ENCODE results near the gene UBE4B. TPM values are rescaled to one million over a fixed set of nuclear protein-coding genes. Genes with fewer than 3 reads are reported as not detected.

The UBE4B gene
- total and polyA plus RNA-seq, 2 of the 4 experiments (the other 2 are of a cell fraction) = 26.5 to 39.3 TPM

GRCh38 chr1:10113501-10113900, 80.7 kb downstream of the UBE4B start:
- Histone ChIP-seq H3K4me1 (ENCODE audit: control insufficient read depth, insufficient read depth, low read length) (peaks cover 6% of the 10 kb centered on the region), H3K4ac (ENCODE audit: low read depth, low read length) (no peak overlapping the region), H3K56ac (ENCODE audit: extremely low read depth, insufficient read depth, low read length) (no peak overlapping the region), H3K4me2 (ENCODE audit: low read depth, low read length) (no peak overlapping the region), H3K4me3 (ENCODE audit: insufficient read depth, low read depth, low read length) (no peak overlapping the region), H2BK15ac (ENCODE audit: low read depth, low read length) (no peak overlapping the region), H4K91ac (ENCODE audit: insufficient read depth, low read depth, low read length) (no peak overlapping the region), H3K36me3 (ENCODE audit: control insufficient read depth, insufficient read depth, low read length) (peaks cover 18% of the 10 kb centered on the region), H2BK5ac (ENCODE audit: low read depth, low read length, poor library complexity, severe bottlenecking) (no peak overlapping the region), H4K20me1 (ENCODE audit: insufficient read depth, low read length) (peaks cover 9% of the 10 kb centered on the region; the same call in 1 of the 2 replicates), H3K9me1 (ENCODE audit: insufficient read depth, low read length) (peaks cover 16% of the 10 kb centered on the region), H2AFZ (replicated peaks; ENCODE audit: low read length, poor library complexity) (no peak overlapping the region), H2BK120ac (ENCODE audit: low read depth, low read length) (no peak overlapping the region), H3K18ac (ENCODE audit: low read depth, low read length) (no peak overlapping the region), H2BK20ac (ENCODE audit: low read depth, low read length) (no peak overlapping the region), H4K5ac (ENCODE audit: low read depth, low read length) (no peak overlapping the region), H3K27me3 (ENCODE audit: control insufficient read depth, insufficient read depth, low read length) (no peaks in the 10 kb centered on the region), H3K79me1 (ENCODE audit: low read depth in 1 of 2, low read length in 2 of 2) (peaks cover 17 to 46% of the 10 kb centered on the region in 2 experiments), H4K8ac (ENCODE audit: low read depth in 2 of 2, low read length in 2 of 2) (no peak overlapping the region), H2AK9ac (replicated peaks; ENCODE audit: low read depth, low read length, poor library complexity) (no peak overlapping the region), H3K27ac (ENCODE audit: insufficient read depth, low read length) (no peak overlapping the region), H3K9ac (ENCODE audit: low read depth, low read length) (no peak overlapping the region), H3K14ac (replicated peaks; ENCODE audit: low read depth, low read length) (no peak overlapping the region), H3K23ac (ENCODE audit: low read depth, low read length) (no peak overlapping the region), H2AK5ac (ENCODE audit: low read depth, low read length) (no peak overlapping the region), H3K9me3 (ENCODE audit: control insufficient read depth, insufficient read depth, low read length) (no peaks in the 10 kb centered on the region)
- no TSS peak for BruUV-seq (replicated peaks)
- ChIA-PET CTCF (no interaction called here), POLR2A (ENCODE audit: unreplicated experiment) (no interaction called here)
- ATAC-seq (ENCODE audit: low read depth) (no peak), DNase-seq (no peak)
- intact Hi-C loops (cut with micrococcal nuclease) = no loop called here
- dilution Hi-C loops (cut with HindIII; ENCODE audit: low sequenced_read_pairs, unreplicated experiment) = no loop called here
- WGBS, 2 experiments (ENCODE audit: extremely low coverage in 2 of 2, insufficient read length in 1 of 2) = 90% methylated on average over 3 of the region's 12 CpGs; no CpG with 5 or more reads in 1 of the 2 experiments
- TF ChIP-seq USF2 (IDR thresholded peaks at IDR 0.05; ENCODE audit: low read depth, low read length) (no peak), MXI1 (IDR thresholded peaks at IDR 0.05; ENCODE audit: borderline replicate concordance, low read depth, low read length) (no peak), POLR2A (IDR thresholded peaks at IDR 0.05; ENCODE audit: low read depth, low read length) (no peak), BHLHE40 (IDR thresholded peaks at IDR 0.05; ENCODE audit: low read depth, low read length) (no peak), RFX5 (IDR thresholded peaks at IDR 0.05; ENCODE audit: low read depth, low read length) (no peak), RAD21 (IDR thresholded peaks at IDR 0.05; ENCODE audit: low read length) (no peak), SMC3 (IDR thresholded peaks at IDR 0.05; ENCODE audit: low read depth, low read length) (no peak), RCOR1 (IDR thresholded peaks at IDR 0.05; ENCODE audit: insufficient replicate concordance, low read length) (no peak), MAZ (IDR thresholded peaks at IDR 0.05; ENCODE audit: borderline replicate concordance, low read depth, low read length) (no peak), NFE2L2 (IDR thresholded peaks at IDR 0.05; ENCODE audit: low read depth, low read length) (no peak), MAFK (IDR thresholded peaks at IDR 0.05; ENCODE audit: low read depth, low read length) (no peak), FOS (IDR thresholded peaks at IDR 0.05; ENCODE audit: low read depth, low read length) (no peak), CEBPB (IDR thresholded peaks at IDR 0.05; ENCODE audit: low read depth, low read length) (no peak), CHD1 (IDR thresholded peaks at IDR 0.05; ENCODE audit: low read depth, low read length) (no peak)
- TF ChIP-seq, protein P1, sequence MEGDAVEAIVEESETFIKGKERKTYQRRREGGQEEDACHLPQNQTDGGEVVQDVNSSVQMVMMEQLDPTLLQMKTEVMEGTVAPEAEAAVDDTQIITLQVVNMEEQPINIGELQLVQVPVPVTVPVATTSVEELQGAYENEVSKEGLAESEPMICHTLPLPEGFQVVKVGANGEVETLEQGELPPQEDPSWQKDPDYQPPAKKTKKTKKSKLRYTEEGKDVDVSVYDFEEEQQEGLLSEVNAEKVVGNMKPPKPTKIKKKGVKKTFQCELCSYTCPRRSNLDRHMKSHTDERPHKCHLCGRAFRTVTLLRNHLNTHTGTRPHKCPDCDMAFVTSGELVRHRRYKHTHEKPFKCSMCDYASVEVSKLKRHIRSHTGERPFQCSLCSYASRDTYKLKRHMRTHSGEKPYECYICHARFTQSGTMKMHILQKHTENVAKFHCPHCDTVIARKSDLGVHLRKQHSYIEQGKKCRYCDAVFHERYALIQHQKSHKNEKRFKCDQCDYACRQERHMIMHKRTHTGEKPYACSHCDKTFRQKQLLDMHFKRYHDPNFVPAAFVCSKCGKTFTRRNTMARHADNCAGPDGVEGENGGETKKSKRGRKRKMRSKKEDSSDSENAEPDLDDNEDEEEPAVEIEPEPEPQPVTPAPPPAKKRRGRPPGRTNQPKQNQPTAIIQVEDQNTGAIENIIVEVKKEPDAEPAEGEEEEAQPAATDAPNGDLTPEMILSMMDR (conservative IDR thresholded peaks at IDR 0.05; ENCODE audit: low read depth, low read length) = no peak
- TF ChIP-seq, protein P2, sequence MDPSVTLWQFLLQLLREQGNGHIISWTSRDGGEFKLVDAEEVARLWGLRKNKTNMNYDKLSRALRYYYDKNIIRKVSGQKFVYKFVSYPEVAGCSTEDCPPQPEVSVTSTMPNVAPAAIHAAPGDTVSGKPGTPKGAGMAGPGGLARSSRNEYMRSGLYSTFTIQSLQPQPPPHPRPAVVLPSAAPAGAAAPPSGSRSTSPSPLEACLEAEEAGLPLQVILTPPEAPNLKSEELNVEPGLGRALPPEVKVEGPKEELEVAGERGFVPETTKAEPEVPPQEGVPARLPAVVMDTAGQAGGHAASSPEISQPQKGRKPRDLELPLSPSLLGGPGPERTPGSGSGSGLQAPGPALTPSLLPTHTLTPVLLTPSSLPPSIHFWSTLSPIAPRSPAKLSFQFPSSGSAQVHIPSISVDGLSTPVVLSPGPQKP (IDR thresholded peaks at IDR 0.05; ENCODE audit: borderline replicate concordance, low read depth, low read length) = no peak
- in situ Hi-C loops (cut with MboI; ENCODE audit: low sequenced_read_pairs) = no loop called here
